ENCODE measurements around the gene PLK2.

Gene PLK2

GRCh38 chr5:58477760-58478376, 18.0 kb upstream of the PLK2 start:
- no peak for DNase-seq

GRCh38 chr5:58475404-58475803, 15.5 kb upstream of the PLK2 start:
- no peak for DNase-seq

- no peak for DNase-seq
Measured at GRCh38 chr5:58469896-58470295, 10.0 kb upstream of the PLK2 start.

GRCh38 chr5:58466939-58467338, 7.1 kb upstream of the PLK2 start:
- peak; percentile 47 for DNase-seq

GRCh38 chr5:58462623-58463230, 2.8 kb upstream of the PLK2 start:
- DNase-seq = peak; percentile 41

GRCh38 chr5:58462154-58462553, 2.3 kb upstream of the PLK2 start:
- DNase-seq = no peak

GRCh38 chr5:58460732-58461286, 923 bp upstream of the PLK2 start:
- peak; percentile 89 for DNase-seq

- no peak for DNase-seq
Measured at GRCh38 chr5:58459146-58460001, 512 bp downstream of the PLK2 start.

GRCh38 chr5:58458743-58459145, 1.1 kb downstream of the PLK2 start:
- no peak for DNase-seq

GRCh38 chr5:58458141-58458742, 1.6 kb downstream of the PLK2 start:
- DNase-seq = no peak

GRCh38 chr5:58457050-58457449, 2.8 kb downstream of the PLK2 start:
- no peak for DNase-seq

GRCh38 chr5:58456486-58456885, 3.4 kb downstream of the PLK2 start:
- no peak for DNase-seq

GRCh38 chr5:58456026-58456425, 3.9 kb downstream of the PLK2 start:
- DNase-seq = no peak

- DNase-seq = no peak
Measured at GRCh38 chr5:58455480-58455879, 4.4 kb downstream of the PLK2 start.

GRCh38 chr5:58455066-58455465, 4.8 kb downstream of the PLK2 start:
- no peak for DNase-seq

- no peak for DNase-seq
Measured at GRCh38 chr5:58454025-58454424, 5.9 kb downstream of the PLK2 start.

- no peak for DNase-seq
Measured at GRCh38 chr5:58453306-58453705, 6.6 kb downstream of the PLK2 start.

GRCh38 chr5:58452566-58453258, 7.2 kb downstream of the PLK2 start:
- no peak for DNase-seq

GRCh38 chr5:58451732-58452565, 7.9 kb downstream of the PLK2 start:
- DNase-seq = no peak

GRCh38 chr5:58450811-58451629, 8.9 kb downstream of the PLK2 start:
- DNase-seq = no peak

- DNase-seq = no peak
Measured at GRCh38 chr5:58450018-58450417, 9.9 kb downstream of the PLK2 start.

Measured in activated CD4-positive, alpha-beta T cell treated with anti-CD3 and anti-CD28 coated beads, Interleukin-2, amount 50 U/mL, for 16 hours (primary cell).